Mesenchymal stem cell (in vitro differentiated cells and primary cell): ENCODE results near the gene GRK6.

ENCODE experiments used
- DNase-seq: peaks from one replicate; pipeline ENCODE4 v3.0.0-alpha.2; 2013
- H2AFZ ChIP-seq: one replicate; pipeline ENCODE4 v1.6.1; 2013; ENCODE audit warnings: low read depth, mild to moderate bottlenecking, control low read depth, inconsistent platforms, low read length, moderate library complexity
- H2AK5ac ChIP-seq: 2 replicates; pipeline ENCODE4 v1.6.1; 2013; ENCODE audit warnings: low read length, moderate library complexity, mild to moderate bottlenecking, inconsistent platforms; ENCODE audit not compliant: severe bottlenecking
- H2BK120ac ChIP-seq: one replicate; pipeline ENCODE4 v1.6.1; 2013; ENCODE audit warnings: low read depth, mild to moderate bottlenecking, inconsistent platforms, low read length, moderate library complexity
- H2BK12ac ChIP-seq, 2 experiments: one replicate each; pipeline ENCODE4 v1.6.1; 2013; ENCODE audit warnings: inconsistent platforms in 2 of 2, low read length in 2 of 2, mild to moderate bottlenecking in 2 of 2, moderate library complexity in 2 of 2, control low read depth in 1 of 2
- H2BK15ac ChIP-seq: one replicate; pipeline ENCODE4 v1.6.1; 2013; ENCODE audit warnings: mild to moderate bottlenecking, low read depth, inconsistent platforms; ENCODE audit not compliant: poor library complexity, severe bottlenecking
- H2BK5ac ChIP-seq: 2 replicates; pipeline ENCODE4 v1.6.1; 2013; ENCODE audit warnings: low read depth, mild to moderate bottlenecking, low read length, control low read depth, inconsistent platforms; ENCODE audit not compliant: poor library complexity, severe bottlenecking
- H3K14ac ChIP-seq, 2 experiments: one replicate each; pipeline ENCODE4 v1.6.1; 2013; ENCODE audit warnings: inconsistent platforms in 2 of 2, low read length in 2 of 2, control low read depth in 1 of 2, mild to moderate bottlenecking in 1 of 2, moderate library complexity in 1 of 2
- H3K18ac ChIP-seq, 2 experiments: one replicate each; pipeline ENCODE4 v1.6.1; 2013; ENCODE audit warnings: inconsistent platforms in 2 of 2, low read length in 2 of 2, control low read depth in 1 of 2, low read depth in 1 of 2, mild to moderate bottlenecking in 1 of 2
- H3K23ac ChIP-seq, 2 experiments: one replicate each; pipeline ENCODE4 v1.6.1; 2013; ENCODE audit warnings: inconsistent platforms in 2 of 2, low read length in 2 of 2, mild to moderate bottlenecking in 2 of 2, moderate library complexity in 2 of 2, control low read depth in 1 of 2
- H3K27ac ChIP-seq: 2 replicates; pipeline ENCODE4 v1.5.1; 2013; ENCODE audit warnings: mild to moderate bottlenecking, moderate library complexity, low read length, control low read depth, inconsistent platforms; ENCODE audit not compliant: poor library complexity, severe bottlenecking
- H3K27me3 ChIP-seq, 2 experiments: 2 replicates each; pipeline versions ENCODE4 v1.6.1 to v1.7.0; 2013; ENCODE audit warnings: low read length in 2 of 2, mild to moderate bottlenecking in 2 of 2, moderate library complexity in 2 of 2, control low read depth in 1 of 2, inconsistent platforms in 1 of 2; ENCODE audit not compliant: control insufficient read depth in 1 of 2, insufficient read depth in 1 of 2
- H3K36me3 ChIP-seq, 2 experiments: 2 replicates each; pipeline versions ENCODE4 v1.6.1 to v1.7.0; 2013; ENCODE audit warnings: low read length in 2 of 2, control low read depth in 1 of 2, inconsistent platforms in 1 of 2, low read depth in 1 of 2, mild to moderate bottlenecking in 1 of 2; ENCODE audit not compliant: insufficient read depth in 2 of 2, control insufficient read depth in 1 of 2
- H3K4ac ChIP-seq, 2 experiments: one replicate each; pipeline ENCODE4 v1.6.1; 2013; ENCODE audit warnings: inconsistent platforms in 2 of 2, low read length in 2 of 2, mild to moderate bottlenecking in 2 of 2, moderate library complexity in 2 of 2, control low read depth in 1 of 2, low read depth in 1 of 2
- H3K4me1 ChIP-seq: 2 replicates; pipeline ENCODE4 v1.6.1; 2013; ENCODE audit warnings: low read depth, low read length, control low read depth; ENCODE audit not compliant: control insufficient read depth, insufficient read depth
- H3K4me2 ChIP-seq: 2 replicates; pipeline ENCODE4 v1.6.1; 2013; ENCODE audit warnings: low read length, mild to moderate bottlenecking, inconsistent platforms; ENCODE audit not compliant: poor library complexity, severe bottlenecking
- H3K4me3 ChIP-seq, 2 experiments: 2 replicates each; pipeline versions ENCODE4 v1.5.1 to v1.7.0; 2013; ENCODE audit warnings: low read length in 2 of 2, mild to moderate bottlenecking in 2 of 2, control low read depth in 1 of 2, low read depth in 1 of 2; ENCODE audit not compliant: insufficient read depth in 1 of 2
- H3K79me1 ChIP-seq: replicated peaks from 2 replicates; pipeline ENCODE4 v1.6.1; 2013; ENCODE audit warnings: mild to moderate bottlenecking, control low read depth, low read length, inconsistent platforms; ENCODE audit not compliant: poor library complexity, severe bottlenecking
- H3K9ac ChIP-seq: 2 replicates; pipeline ENCODE4 v1.7.0; 2013; ENCODE audit warnings: mild to moderate bottlenecking, low read length, moderate library complexity
- H3K9me3 ChIP-seq: 2 replicates; pipeline ENCODE4 v1.7.0; 2013; ENCODE audit warnings: mild to moderate bottlenecking, low read length; ENCODE audit not compliant: control insufficient read depth
- H4K8ac ChIP-seq: one replicate; pipeline ENCODE4 v1.6.1; 2013; ENCODE audit warnings: inconsistent platforms, mild to moderate bottlenecking, low read length, moderate library complexity
- H4K91ac ChIP-seq: one replicate; pipeline ENCODE4 v1.6.1; 2013; ENCODE audit warnings: mild to moderate bottlenecking, low read length, inconsistent platforms
- WGBS: methylation state at CpG from one replicate; pipeline ENCODE4 v1.1.7; 2013; ENCODE audit warnings: mixed read lengths; 5-methylcytosine and 5-hydroxymethylcytosine counted together

The GRK6 gene

GRCh38 chr5:177490992-177491391 lies 64.5 kb downstream of the GRK6 start:
- H3K79me1 ChIP-seq, result peaks cover 5% of the 10 kb centered on the region
- no peak overlapping the region for H3K9ac ChIP-seq
- no peaks in the 10 kb centered on the region for H3K27me3 ChIP-seq
- no peak overlapping the region for H3K4me3 ChIP-seq
- no peak overlapping the region for H3K4ac ChIP-seq
- H3K14ac ChIP-seq, result peak overlapping the region in 1 of 2 experiments; percentile 80
- WGBS, result 98% methylated on average over 16 of the region's 16 CpGs
- H2BK15ac ChIP-seq, result no peak overlapping the region
- H4K8ac ChIP-seq, result no peak overlapping the region
- no peak overlapping the region for H3K4me2 ChIP-seq
- no peak overlapping the region for H2BK120ac ChIP-seq
- H3K27ac ChIP-seq, result peak overlapping the region; percentile 43
- no peaks in the 10 kb centered on the region for H3K9me3 ChIP-seq
- peaks cover 73% of the 10 kb centered on the region for H3K4me1 ChIP-seq
- peak overlapping the region; percentile 20 for H4K91ac ChIP-seq
- H3K36me3 ChIP-seq, result peaks cover 77 to 88% of the 10 kb centered on the region in 2 experiments
- H2AFZ ChIP-seq, result no peak overlapping the region
- no peak for DNase-seq
- peak overlapping the region; percentile 58 for H2AK5ac ChIP-seq
- H2BK5ac ChIP-seq, result no peak overlapping the region
- no peak overlapping the region for H3K23ac ChIP-seq
- peak overlapping the region in 1 of 2 experiments; percentile 4 for H2BK12ac ChIP-seq
- H3K18ac ChIP-seq, result no peak overlapping the region

DNA sequence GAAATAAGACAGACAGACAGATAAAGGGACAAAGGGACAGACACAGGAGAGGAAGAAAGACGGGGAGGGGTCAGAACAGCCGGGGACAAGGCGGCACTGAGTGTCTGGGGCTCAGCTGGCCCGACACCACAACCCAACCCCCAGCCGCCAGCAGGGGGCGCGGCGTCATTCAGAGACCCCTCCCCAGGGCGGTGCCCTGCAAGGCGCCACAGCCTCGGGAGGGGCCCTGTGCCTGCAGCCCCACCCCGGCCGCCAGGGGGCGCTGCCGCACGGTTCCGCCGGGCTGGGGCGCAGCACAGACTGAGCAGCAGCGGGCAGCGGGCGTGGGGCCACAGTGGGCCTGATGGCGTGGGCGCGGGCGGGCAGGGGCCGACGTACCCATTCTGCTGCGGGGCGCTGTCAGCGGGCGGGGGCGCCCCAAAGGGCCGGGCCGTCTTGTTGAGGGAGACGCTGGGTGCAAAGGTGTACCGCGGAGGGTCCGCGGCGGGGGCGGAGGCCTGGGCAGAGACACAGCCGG lies 65.0 kb downstream of the GRK6 start:
- Histone ChIP-seq H2BK5ac (no peak overlapping the region), H3K14ac (no peak overlapping the region), H3K9me3 (no peaks in the 10 kb centered on the region), H2BK120ac (no peak overlapping the region), H3K18ac (peak overlapping the region in 1 of 2 experiments; percentile 74), H3K23ac (no peak overlapping the region), H2BK15ac (no peak overlapping the region), H3K4me3 (no peak overlapping the region), H3K27ac (peak overlapping the region; percentile 43), H3K79me1 (peaks cover 2% of the 10 kb centered on the region), H3K9ac (no peak overlapping the region), H2AFZ (no peak overlapping the region), H3K36me3 (peaks cover 75 to 87% of the 10 kb centered on the region in 2 experiments), H3K4me2 (no peak overlapping the region), H4K91ac (no peak overlapping the region), H3K4me1 (peaks cover 69% of the 10 kb centered on the region), H4K8ac (peak overlapping the region; percentile 73), H3K27me3 (no peaks in the 10 kb centered on the region), H2AK5ac (peak overlapping the region; percentile 58), H2BK12ac (no peak overlapping the region), H3K4ac (no peak overlapping the region)
- DNase-seq, result peak; percentile 68
- 46% methylated on average over 31 of the region's 43 CpGs for WGBS

- no peak overlapping the region for H2AFZ ChIP-seq
- H3K36me3 ChIP-seq, result peaks cover 72 to 81% of the 10 kb centered on the region in 2 experiments
- no peak for DNase-seq
- no peak overlapping the region for H3K4ac ChIP-seq
- no peak overlapping the region for H2BK5ac ChIP-seq
- H3K9ac ChIP-seq, result no peak overlapping the region
- no peak overlapping the region for H3K4me3 ChIP-seq
- peak overlapping the region; percentile 8 for H3K4me2 ChIP-seq
- no peak overlapping the region for H2BK15ac ChIP-seq
- peak overlapping the region in 1 of 2 experiments; percentile 7 for H3K18ac ChIP-seq
- H3K9me3 ChIP-seq, result no peaks in the 10 kb centered on the region
- 94% methylated on average over 52 of the region's 54 CpGs for WGBS
- H3K23ac ChIP-seq, result peak overlapping the region in 1 of 2 experiments; percentile 27
- H3K79me1 ChIP-seq, result peaks cover 2% of the 10 kb centered on the region
- H3K27ac ChIP-seq, result peak overlapping the region; percentile 99
- H4K91ac ChIP-seq, result peak overlapping the region; percentile 52
- H2BK12ac ChIP-seq, result peak overlapping the region in 1 of 2 experiments; percentile 24
- peaks cover 69% of the 10 kb centered on the region for H3K4me1 ChIP-seq
- peak overlapping the region; percentile 52 for H4K8ac ChIP-seq
- H2BK120ac ChIP-seq, result no peak overlapping the region
- H3K27me3 ChIP-seq, result no peaks in the 10 kb centered on the region
- no peak overlapping the region for H3K14ac ChIP-seq
- H2AK5ac ChIP-seq, result peak overlapping the region; percentile 33
Measured at GRCh38 chr5:177491983-177492746, 65.7 kb downstream of the GRK6 start.
